ENCODE data around the gene ARID5B. TPM values are rescaled to one million over a fixed set of nuclear protein-coding genes. Genes with fewer than 3 reads are reported as not detected.
A peak's percentile ranks its signal among the peaks of the same experiment; 100 is the strongest.

ARID5B gene
- total RNA-seq, 1 donor: 94.1 TPM

DNA sequence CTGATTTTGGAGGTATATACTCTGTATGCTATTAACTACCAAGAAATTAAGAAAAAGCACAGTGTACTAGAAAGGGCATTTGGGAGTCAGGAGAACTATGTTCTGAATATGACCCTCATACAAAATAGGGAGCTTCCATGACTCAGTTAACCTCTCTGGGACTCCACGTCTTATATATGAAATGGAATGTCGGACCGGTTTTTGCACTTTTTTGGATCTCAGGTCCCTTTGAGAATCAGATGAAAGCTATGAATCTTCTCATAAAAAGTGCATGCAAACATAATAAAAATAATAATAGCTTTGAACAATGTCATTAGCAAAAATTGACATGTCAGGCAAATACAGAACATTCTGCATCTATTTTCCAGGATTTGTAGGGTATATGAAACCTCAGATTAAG lies 113.0 kb downstream of the ARID5B start:
- H3K4me3 ChIP-seq (ENCODE audit: insufficient read depth, low read length): no peak overlapping the region
- no peak overlapping the region for H3K27ac ChIP-seq (ENCODE audit: low read depth, low read length)
- peak; percentile 8 for DNase-seq (ENCODE audit: insufficient read length, low spot score, missing footprints)
- H3K4me1 ChIP-seq (ENCODE audit: insufficient read depth, low read length): peaks cover 24% of the 10 kb centered on the region
- H3K9me3 ChIP-seq (ENCODE audit: low read depth, low read length): no peaks in the 10 kb centered on the region
- TF ChIP-seq, protein P1, sequence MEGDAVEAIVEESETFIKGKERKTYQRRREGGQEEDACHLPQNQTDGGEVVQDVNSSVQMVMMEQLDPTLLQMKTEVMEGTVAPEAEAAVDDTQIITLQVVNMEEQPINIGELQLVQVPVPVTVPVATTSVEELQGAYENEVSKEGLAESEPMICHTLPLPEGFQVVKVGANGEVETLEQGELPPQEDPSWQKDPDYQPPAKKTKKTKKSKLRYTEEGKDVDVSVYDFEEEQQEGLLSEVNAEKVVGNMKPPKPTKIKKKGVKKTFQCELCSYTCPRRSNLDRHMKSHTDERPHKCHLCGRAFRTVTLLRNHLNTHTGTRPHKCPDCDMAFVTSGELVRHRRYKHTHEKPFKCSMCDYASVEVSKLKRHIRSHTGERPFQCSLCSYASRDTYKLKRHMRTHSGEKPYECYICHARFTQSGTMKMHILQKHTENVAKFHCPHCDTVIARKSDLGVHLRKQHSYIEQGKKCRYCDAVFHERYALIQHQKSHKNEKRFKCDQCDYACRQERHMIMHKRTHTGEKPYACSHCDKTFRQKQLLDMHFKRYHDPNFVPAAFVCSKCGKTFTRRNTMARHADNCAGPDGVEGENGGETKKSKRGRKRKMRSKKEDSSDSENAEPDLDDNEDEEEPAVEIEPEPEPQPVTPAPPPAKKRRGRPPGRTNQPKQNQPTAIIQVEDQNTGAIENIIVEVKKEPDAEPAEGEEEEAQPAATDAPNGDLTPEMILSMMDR (IDR thresholded peaks at IDR 0.05; ENCODE audit: extremely low read depth, low read depth, low read length): no peak
- peaks cover 4% of the 10 kb centered on the region for H3K36me3 ChIP-seq (ENCODE audit: insufficient read depth, low read length)
- H2AFZ ChIP-seq (ENCODE audit: low read length): no peak overlapping the region
- no peaks in the 10 kb centered on the region for H3K27me3 ChIP-seq (ENCODE audit: insufficient read depth, low read length)
- H4K20me1 ChIP-seq (ENCODE audit: insufficient read depth, low read length): peaks cover 2% of the 10 kb centered on the region
- H3K79me2 ChIP-seq (ENCODE audit: insufficient read depth, low read length): peaks cover 38% of the 10 kb centered on the region
- H3K4me2 ChIP-seq (ENCODE audit: insufficient read depth, low read length): no peak overlapping the region

DNA sequence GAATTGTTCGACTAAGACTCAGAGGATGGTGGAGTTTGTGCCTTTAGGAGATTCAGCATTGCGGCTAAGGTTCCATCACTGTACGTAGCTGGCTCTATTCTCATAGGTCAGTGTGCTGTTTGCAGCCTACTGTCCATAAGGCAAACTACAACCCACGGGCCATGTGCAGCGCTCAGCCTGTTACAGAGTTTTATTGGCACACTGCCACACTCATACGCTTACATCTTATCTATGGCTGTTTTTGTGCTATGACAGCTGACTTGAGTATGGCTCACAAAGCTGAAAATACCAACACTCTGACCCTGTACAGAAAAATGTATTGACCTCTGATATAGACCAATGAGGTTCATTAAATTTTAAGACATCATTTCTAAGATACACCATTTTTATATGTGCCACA lies 114.5 kb downstream of the ARID5B start:
- Histone ChIP-seq H3K36me3 (ENCODE audit: insufficient read depth, low read length) (peaks cover 4% of the 10 kb centered on the region), H3K9me3 (ENCODE audit: low read depth, low read length) (no peaks in the 10 kb centered on the region), H3K4me3 (ENCODE audit: insufficient read depth, low read length) (no peak overlapping the region), H4K20me1 (ENCODE audit: insufficient read depth, low read length) (peaks cover 1% of the 10 kb centered on the region), H3K27me3 (ENCODE audit: insufficient read depth, low read length) (no peaks in the 10 kb centered on the region), H2AFZ (ENCODE audit: low read length) (no peak overlapping the region), H3K4me1 (ENCODE audit: insufficient read depth, low read length) (peaks cover 32% of the 10 kb centered on the region), H3K79me2 (ENCODE audit: insufficient read depth, low read length) (peaks cover 40% of the 10 kb centered on the region), H3K4me2 (ENCODE audit: insufficient read depth, low read length) (no peak overlapping the region), H3K27ac (ENCODE audit: low read depth, low read length) (no peak overlapping the region)
- TF ChIP-seq, protein P1 (IDR thresholded peaks at IDR 0.05; ENCODE audit: extremely low read depth, low read depth, low read length): no peak
- DNase-seq (ENCODE audit: insufficient read length, low spot score, missing footprints): no peak

- peaks cover 4% of the 10 kb centered on the region for H3K36me3 ChIP-seq (ENCODE audit: insufficient read depth, low read length)
- H3K4me3 ChIP-seq (ENCODE audit: insufficient read depth, low read length): no peak overlapping the region
- H3K27ac ChIP-seq (ENCODE audit: low read depth, low read length): peak overlapping the region; percentile 17
- H3K4me1 ChIP-seq (ENCODE audit: insufficient read depth, low read length): peaks cover 32% of the 10 kb centered on the region
- TF ChIP-seq, protein P1 (IDR thresholded peaks at IDR 0.05; ENCODE audit: extremely low read depth, low read depth, low read length): no peak
- no peaks in the 10 kb centered on the region for H4K20me1 ChIP-seq (ENCODE audit: insufficient read depth, low read length)
- no peak overlapping the region for H2AFZ ChIP-seq (ENCODE audit: low read length)
- H3K4me2 ChIP-seq (ENCODE audit: insufficient read depth, low read length): no peak overlapping the region
- no peak for DNase-seq (ENCODE audit: insufficient read length, low spot score, missing footprints)
- H3K27me3 ChIP-seq (ENCODE audit: insufficient read depth, low read length): no peaks in the 10 kb centered on the region
- H3K79me2 ChIP-seq (ENCODE audit: insufficient read depth, low read length): peaks cover 42% of the 10 kb centered on the region
- H3K9me3 ChIP-seq (ENCODE audit: low read depth, low read length): no peaks in the 10 kb centered on the region
These were observed 115.4 kb downstream of the ARID5B start for GRCh38 chr10:62016623-62017490.

GRCh38 chr10:62017491-62017870 lies 116.0 kb downstream of the ARID5B start:
- Histone ChIP-seq H3K4me3 (ENCODE audit: insufficient read depth, low read length) (no peak overlapping the region), H3K4me2 (ENCODE audit: insufficient read depth, low read length) (no peak overlapping the region), H4K20me1 (ENCODE audit: insufficient read depth, low read length) (no peaks in the 10 kb centered on the region), H3K27me3 (ENCODE audit: insufficient read depth, low read length) (no peaks in the 10 kb centered on the region), H3K36me3 (ENCODE audit: insufficient read depth, low read length) (no peaks in the 10 kb centered on the region), H3K4me1 (ENCODE audit: insufficient read depth, low read length) (peaks cover 32% of the 10 kb centered on the region), H3K79me2 (ENCODE audit: insufficient read depth, low read length) (peaks cover 48% of the 10 kb centered on the region), H3K27ac (ENCODE audit: low read depth, low read length) (no peak overlapping the region), H3K9me3 (ENCODE audit: low read depth, low read length) (no peaks in the 10 kb centered on the region), H2AFZ (ENCODE audit: low read length) (no peak overlapping the region)
- DNase-seq (ENCODE audit: insufficient read length, low spot score, missing footprints): no peak
- TF ChIP-seq, protein P1 (IDR thresholded peaks at IDR 0.05; ENCODE audit: extremely low read depth, low read depth, low read length): no peak
